Measurements from ENCODE around the gene RGL3.

- TF ChIP-seq CTCF (IDR thresholded peaks at IDR 0.05) (no peak), EZH2phosphoT487 (IDR thresholded peaks at IDR 0.05) (no peak)
These were observed 4.6 kb downstream of the RGL3 start for GRCh38 chr19:11414544-11414943.
